ENCODE measurements around the gene ZCCHC4. TPM values are rescaled to one million over a fixed set of nuclear protein-coding genes. Genes with fewer than 3 reads are reported as not detected.

ZCCHC4 gene
- total and polyA plus RNA-seq, 9 donors = 5.7 to 17.0 (median 9.5) TPM

GRCh38 chr4:25299476-25300203 is 12.9 kb upstream of the ZCCHC4 start:
- H3K36me3 ChIP-seq = no peaks in the 10 kb centered on the region
- intact Hi-C loops (cut with DNase I) = no loop called here
- TF ChIP-seq POLR2A (IDR thresholded peaks at IDR 0.05) (no peak), EP300 (IDR thresholded peaks at IDR 0.05) (no peak), CTCF (IDR thresholded peaks at IDR 0.05) (no peak)
- H3K4me1 ChIP-seq (ENCODE audit: insufficient read depth) = no peaks in the 10 kb centered on the region
- no peak overlapping the region for H3K27ac ChIP-seq
- no peaks in the 10 kb centered on the region for H3K9me3 ChIP-seq
- no peak overlapping the region for H3K4me3 ChIP-seq
- no peak for DNase-seq
- H3K27me3 ChIP-seq = no peaks in the 10 kb centered on the region
- WGBS, 3 donors = 44 to 54% (median 48%) methylated on average over 10 of the region's 10 CpGs

GRCh38 chr4:25301471-25301870 is 11.1 kb upstream of the ZCCHC4 start:
- Histone ChIP-seq H3K9me3 (no peaks in the 10 kb centered on the region), H3K4me3 (no peak overlapping the region), H3K27ac (no peak overlapping the region), H3K4me1 (ENCODE audit: insufficient read depth) (no peaks in the 10 kb centered on the region), H3K36me3 (no peaks in the 10 kb centered on the region), H3K27me3 (no peaks in the 10 kb centered on the region)
- WGBS, 3 donors = 64 to 69% (median 66%) methylated on average over 4 of the region's 4 CpGs
- DNase-seq = no peak
- intact Hi-C loops (cut with DNase I) = no loop called here
- no peak for TF ChIP-seq EP300 (IDR thresholded peaks at IDR 0.05)
- no peak for TF ChIP-seq POLR2A (IDR thresholded peaks at IDR 0.05)
- TF ChIP-seq CTCF (IDR thresholded peaks at IDR 0.05) = no peak

- DNase-seq = no peak
- Histone ChIP-seq H3K36me3 (no peaks in the 10 kb centered on the region), H3K27ac (no peak overlapping the region), H3K9me3 (no peaks in the 10 kb centered on the region), H3K27me3 (no peaks in the 10 kb centered on the region), H3K4me3 (no peak overlapping the region), H3K4me1 (ENCODE audit: insufficient read depth) (no peaks in the 10 kb centered on the region)
- TF ChIP-seq CTCF (IDR thresholded peaks at IDR 0.05) = no peak
- no peak for TF ChIP-seq POLR2A (IDR thresholded peaks at IDR 0.05)
- TF ChIP-seq EP300 (IDR thresholded peaks at IDR 0.05) = no peak
- intact Hi-C loops (cut with DNase I) = no loop called here
- WGBS, 3 donors = 83 to 93% (median 91%) methylated on average over 9 of the region's 9 CpGs
Observed at GRCh38 chr4:25302626-25303025, 9.9 kb upstream of the ZCCHC4 start.

GRCh38 chr4:25303578-25303977 is 9.0 kb upstream of the ZCCHC4 start:
- no peaks in the 10 kb centered on the region for H3K4me1 ChIP-seq (ENCODE audit: insufficient read depth)
- H3K27me3 ChIP-seq = no peaks in the 10 kb centered on the region

More at GRCh38 chr4:25303578-25303977, 9.0 kb upstream of the ZCCHC4 start:
- intact Hi-C loops (cut with DNase I) = no loop called here
- no peaks in the 10 kb centered on the region for H3K36me3 ChIP-seq
- H3K4me3 ChIP-seq = no peak overlapping the region
- TF ChIP-seq CTCF (IDR thresholded peaks at IDR 0.05) = no peak
- no peak for TF ChIP-seq POLR2A (IDR thresholded peaks at IDR 0.05)
- TF ChIP-seq EP300 (IDR thresholded peaks at IDR 0.05) = no peak
- DNase-seq = no peak
- no peaks in the 10 kb centered on the region for H3K9me3 ChIP-seq
- H3K27ac ChIP-seq = no peak overlapping the region
- 83 to 90% (median 86%) methylated on average over 3 of the region's 3 CpGs for WGBS, 3 donors
